Skeletal muscle tissue (tissue), 4 donors: ENCODE measurements around the gene REG4. TPM values are rescaled to one million over a fixed set of nuclear protein-coding genes. Genes with fewer than 3 reads are reported as not detected.

ENCODE experiments used
- H3K27ac ChIP-seq: one replicate; pipeline ENCODE4 v1.7.0; 2013; ENCODE audit warnings: mild to moderate bottlenecking, low read depth, low read length, inconsistent platforms
- H3K27me3 ChIP-seq, 3 donors: one replicate each; pipeline ENCODE4 v1.7.0; 2013; ENCODE audit warnings: low read length in 3 of 3; ENCODE audit not compliant: control insufficient read depth in 3 of 3, insufficient read depth in 3 of 3
- H3K36me3 ChIP-seq, 3 donors: one replicate each; pipeline ENCODE4 v1.7.0; 2013; ENCODE audit warnings: low read length in 3 of 3; ENCODE audit not compliant: control insufficient read depth in 3 of 3, insufficient read depth in 3 of 3
- H3K4me1 ChIP-seq, 3 donors: one replicate each; pipeline ENCODE4 v1.7.0; 2013; ENCODE audit warnings: low read length in 3 of 3, mild to moderate bottlenecking in 3 of 3; ENCODE audit not compliant: control insufficient read depth in 3 of 3, insufficient read depth in 3 of 3
- H3K4me3 ChIP-seq, 3 donors: one replicate each; pipeline ENCODE4 v1.7.0; 2013; ENCODE audit warnings: low read length in 3 of 3
- H3K9ac ChIP-seq, 3 donors: one replicate each; pipeline ENCODE4 v1.7.0; 2013; ENCODE audit warnings: low read length in 3 of 3, mild to moderate bottlenecking in 3 of 3, moderate library complexity in 2 of 3, low read depth in 1 of 3
- H3K9me3 ChIP-seq, 3 donors: one replicate each; pipeline ENCODE4 v1.7.0; 2013; ENCODE audit warnings: low read length in 3 of 3; ENCODE audit not compliant: control insufficient read depth in 3 of 3
- total RNA-seq: library from RNA; depleted of rRNA; stranded (reverse); fragments of >200 nt; gene quantifications from one replicate; pipeline ENCODE4 v1.2.3, GENCODE V29; 2014
- donor health status: Osteomylitis.

Gene REG4
- total RNA-seq, 1 donor from 2014 or later: not detected

DNA sequence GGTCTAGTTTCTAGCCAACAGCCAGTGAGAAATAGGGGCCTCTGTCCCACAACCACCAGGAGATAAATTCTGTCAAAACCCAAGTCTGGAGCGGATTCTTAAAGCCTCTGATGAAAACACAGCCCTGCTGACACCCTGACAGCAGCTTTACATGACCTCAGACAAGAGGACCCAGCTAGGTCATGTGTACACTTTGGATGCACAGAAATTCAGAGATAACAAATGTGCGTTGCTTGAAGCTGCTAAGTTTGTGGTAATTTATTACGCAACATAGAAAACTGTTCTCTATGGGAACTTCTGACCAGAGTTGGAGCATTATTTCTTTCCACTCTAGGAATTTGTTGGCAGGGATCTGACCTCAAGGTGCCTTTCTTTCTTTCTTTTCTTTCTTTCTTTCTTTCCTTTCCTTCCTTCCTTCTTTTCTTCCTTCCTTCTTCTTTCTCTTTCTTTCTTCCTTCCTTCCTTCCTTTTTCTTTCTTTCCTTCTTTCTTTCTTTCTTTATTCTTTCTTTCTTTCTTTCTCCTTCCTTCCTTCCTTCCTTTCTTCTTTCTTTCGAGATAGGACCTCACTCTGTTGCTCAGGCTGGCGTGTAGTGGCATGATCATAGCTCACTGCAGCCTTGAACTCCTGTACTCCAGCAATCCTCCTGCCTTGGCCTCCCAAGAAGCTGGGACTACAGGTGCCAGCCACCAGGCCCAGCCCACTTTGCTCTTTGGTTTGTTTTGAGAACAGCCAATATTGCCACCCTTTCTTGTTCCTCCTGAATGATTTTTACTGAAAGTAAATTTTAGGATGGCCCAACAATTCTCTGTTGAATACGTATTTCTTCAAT is 27.7 kb downstream of the REG4 start:
- no peak overlapping the region for H3K27ac ChIP-seq
- H3K4me1 ChIP-seq: peaks cover 2 to 6% (median 4%) of the 10 kb centered on the region in 3 donors
- no peak overlapping the region for H3K4me3 ChIP-seq
- no peaks in the 10 kb centered on the region for H3K36me3 ChIP-seq
- no peaks in the 10 kb centered on the region for H3K9me3 ChIP-seq
- H3K27me3 ChIP-seq: peaks cover 0 to 3% (median 0%) of the 10 kb centered on the region in 3 donors
- H3K9ac ChIP-seq: no peak overlapping the region

DNA sequence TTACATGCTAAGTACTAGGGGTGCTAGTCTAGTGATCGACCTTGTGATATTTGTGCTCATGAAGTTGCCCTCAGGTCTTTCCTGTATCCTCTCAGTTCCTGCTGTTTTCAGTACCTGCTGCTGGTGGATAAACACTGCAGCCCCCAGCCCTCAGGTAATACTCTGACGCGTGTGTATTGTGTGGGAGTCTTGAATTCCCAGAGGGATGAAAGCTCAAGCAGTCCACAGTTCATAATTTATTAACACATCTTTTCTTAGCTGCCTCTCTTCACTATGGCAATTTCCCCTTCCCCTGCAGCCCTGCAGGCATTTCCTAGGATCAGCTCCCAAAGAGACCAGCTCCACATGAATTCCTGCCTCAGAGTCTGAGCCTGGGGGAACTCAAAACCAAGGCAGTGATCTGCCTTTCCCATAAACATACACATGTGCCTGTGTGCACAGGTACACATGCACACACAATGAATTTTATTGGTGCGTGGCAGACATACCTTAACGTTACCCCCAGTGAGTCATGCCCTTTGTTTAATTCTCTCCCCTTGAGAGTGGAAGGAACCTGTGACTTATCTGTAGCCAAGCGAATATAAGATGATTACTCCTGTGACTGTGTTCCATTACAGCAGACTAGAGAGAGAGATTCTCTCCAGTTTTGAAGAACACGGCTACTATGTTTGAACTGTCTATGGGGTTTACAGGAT is 28.5 kb downstream of the REG4 start:
- H3K4me3 ChIP-seq: no peak overlapping the region
- H3K9me3 ChIP-seq: no peaks in the 10 kb centered on the region
- no peak overlapping the region for H3K27ac ChIP-seq
- no peaks in the 10 kb centered on the region for H3K36me3 ChIP-seq
- H3K27me3 ChIP-seq: peaks cover 0 to 3% (median 0%) of the 10 kb centered on the region in 3 donors
- no peak overlapping the region for H3K9ac ChIP-seq
- peaks cover 2 to 6% (median 4%) of the 10 kb centered on the region in 3 donors for H3K4me1 ChIP-seq

DNA sequence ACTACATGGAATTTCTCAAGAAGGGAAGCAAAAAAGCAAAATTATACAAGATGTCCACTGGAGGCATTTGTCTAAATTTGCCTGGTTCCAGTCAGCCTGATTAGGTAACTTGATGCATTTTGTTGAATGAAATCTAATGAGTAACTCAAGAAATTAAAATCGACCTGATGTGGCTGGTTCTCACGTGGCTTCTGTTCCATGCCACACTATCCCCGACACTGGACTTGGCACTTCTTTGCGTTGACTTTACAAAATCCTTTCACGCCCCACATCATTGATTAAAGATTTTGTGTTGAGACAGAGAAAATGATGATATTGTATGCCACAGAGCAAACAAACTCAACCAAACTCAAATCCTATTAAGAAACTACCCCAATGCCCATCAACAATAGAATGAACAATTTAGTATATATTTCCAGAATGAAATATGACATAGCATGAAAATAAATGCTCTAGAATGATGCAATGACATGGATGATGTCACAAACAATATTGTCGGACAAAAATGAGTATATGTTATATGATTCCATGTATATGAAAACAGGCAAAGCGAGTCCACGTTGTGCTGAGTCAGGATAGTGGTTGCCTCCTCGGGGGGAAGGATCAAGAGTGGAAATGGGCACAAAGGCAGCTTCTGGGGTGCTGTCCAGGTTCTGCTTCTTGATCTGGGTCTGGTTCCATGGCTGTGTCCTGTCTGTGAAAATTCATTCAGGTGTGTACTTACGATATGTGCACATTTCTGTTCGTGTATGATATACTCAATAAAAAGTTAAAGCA is 29.6 kb downstream of the REG4 start:
- peaks cover 0 to 3% (median 0%) of the 10 kb centered on the region in 3 donors for H3K27me3 ChIP-seq
- H3K36me3 ChIP-seq: no peaks in the 10 kb centered on the region
- no peaks in the 10 kb centered on the region for H3K9me3 ChIP-seq
- H3K4me1 ChIP-seq: peaks cover 2 to 6% (median 4%) of the 10 kb centered on the region in 3 donors
- no peak overlapping the region for H3K27ac ChIP-seq
- H3K4me3 ChIP-seq: no peak overlapping the region
- H3K9ac ChIP-seq: no peak overlapping the region

DNA sequence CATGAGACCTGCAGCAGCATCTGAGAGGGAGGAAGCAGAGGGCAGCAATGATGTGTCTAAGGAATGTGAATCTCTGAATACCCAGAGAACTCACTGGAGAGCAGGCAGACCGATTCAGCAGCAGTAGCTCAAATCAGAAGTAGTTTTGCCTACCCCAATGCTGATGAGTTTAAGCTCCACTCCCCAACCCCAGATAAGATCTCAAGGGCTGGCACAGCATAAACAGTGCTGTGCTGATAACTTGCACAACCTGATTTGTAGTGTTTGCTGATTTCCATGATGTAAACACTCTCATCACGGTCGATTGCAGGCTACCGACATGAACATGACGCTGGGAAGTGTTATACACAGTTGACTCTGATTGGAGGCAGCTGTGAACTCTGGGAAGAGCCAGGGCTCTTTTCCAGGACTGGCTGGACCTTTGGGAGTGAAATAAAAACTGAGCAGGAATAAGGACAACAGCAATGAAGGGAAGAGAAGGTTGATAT is 31.3 kb downstream of the REG4 start:
- Histone ChIP-seq H3K4me3 (peak overlapping the region in 1 of 3 donors; percentile 40), H3K9me3 (no peaks in the 10 kb centered on the region), H3K9ac (no peak overlapping the region)

GRCh38 chr1:119778886-119779560 is 32.2 kb downstream of the REG4 start:
- Histone ChIP-seq H3K27ac (no peak overlapping the region), H3K4me1 (peaks cover under 1 to 7% (median 5%) of the 10 kb centered on the region in 3 donors), H3K9me3 (no peaks in the 10 kb centered on the region), H3K9ac (no peak overlapping the region), H3K4me3 (no peak overlapping the region), H3K27me3 (peaks cover 0 to 3% (median 0%) of the 10 kb centered on the region in 3 donors), H3K36me3 (no peaks in the 10 kb centered on the region)

More for the DNA sequence above, 31.3 kb downstream of the REG4 start:
- Histone ChIP-seq H3K36me3 (no peaks in the 10 kb centered on the region), H3K27ac (no peak overlapping the region), H3K4me1 (peaks cover 0 to 6% (median 4%) of the 10 kb centered on the region in 3 donors), H3K27me3 (peaks cover 0 to 3% (median 0%) of the 10 kb centered on the region in 3 donors)

DNA sequence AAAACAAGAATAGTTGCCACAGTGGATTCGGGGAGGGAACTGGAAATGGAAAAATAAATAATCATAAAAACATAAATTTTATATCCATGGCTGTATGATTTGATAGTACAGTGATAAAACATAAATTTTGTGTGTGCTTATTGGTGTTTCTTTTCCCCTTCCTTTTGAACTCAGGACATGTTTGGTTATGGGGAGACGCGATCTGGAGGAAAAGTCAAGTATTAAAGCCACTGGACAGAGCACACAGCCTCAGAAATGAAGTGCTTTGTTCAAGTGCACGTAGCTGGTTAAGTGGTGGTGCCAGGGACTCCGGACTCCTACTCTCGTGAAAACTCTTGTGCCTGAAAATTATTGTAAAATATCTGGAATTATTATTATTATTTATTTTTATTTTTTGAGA is 32.9 kb downstream of the REG4 start:
- Histone ChIP-seq H3K9me3 (no peaks in the 10 kb centered on the region), H3K36me3 (no peaks in the 10 kb centered on the region), H3K4me1 (peaks cover 5 to 10% (median 8%) of the 10 kb centered on the region in 3 donors), H3K27me3 (peaks cover 0 to 3% (median 0%) of the 10 kb centered on the region in 3 donors), H3K27ac (no peak overlapping the region), H3K9ac (no peak overlapping the region), H3K4me3 (no peak overlapping the region)

- H3K36me3 ChIP-seq: no peaks in the 10 kb centered on the region
- H3K27ac ChIP-seq: no peak overlapping the region
- no peak overlapping the region for H3K9ac ChIP-seq
- H3K9me3 ChIP-seq: no peaks in the 10 kb centered on the region
- H3K4me1 ChIP-seq: peaks cover 4 to 7% (median 6%) of the 10 kb centered on the region in 3 donors
- no peak overlapping the region for H3K4me3 ChIP-seq
- no peaks in the 10 kb centered on the region for H3K27me3 ChIP-seq
Observed at GRCh38 chr1:119774746-119775490, 36.3 kb downstream of the REG4 start.

DNA sequence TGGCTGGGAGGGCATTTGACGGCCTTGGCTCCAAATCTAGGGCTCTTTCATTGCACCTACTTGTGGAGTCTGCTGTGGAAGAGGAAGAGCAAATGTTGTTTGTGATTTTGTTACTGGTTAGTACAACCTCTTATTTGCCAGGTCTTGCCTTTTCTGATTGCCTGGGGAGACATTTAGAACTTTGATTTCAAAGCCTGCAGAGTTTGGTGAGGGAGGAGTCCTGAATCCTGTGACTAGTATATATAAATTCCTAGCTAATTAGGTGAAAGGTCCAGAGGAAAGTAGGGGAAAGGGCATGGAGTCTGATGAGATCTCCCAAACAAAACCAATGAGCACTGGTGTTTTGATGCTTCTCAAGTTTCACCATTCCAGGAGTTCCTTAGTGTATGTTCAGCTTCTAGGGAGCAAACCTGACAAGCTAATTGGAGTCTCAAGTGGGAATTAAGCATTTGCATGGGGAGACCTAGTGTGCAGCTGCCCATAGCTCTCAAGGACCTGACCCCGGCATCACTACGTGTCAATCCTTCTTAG is 37.5 kb downstream of the REG4 start:
- H3K36me3 ChIP-seq: no peaks in the 10 kb centered on the region
- peaks cover 4 to 6% (median 4%) of the 10 kb centered on the region in 3 donors for H3K4me1 ChIP-seq
- H3K27me3 ChIP-seq: no peaks in the 10 kb centered on the region
- H3K4me3 ChIP-seq: no peak overlapping the region
- no peak overlapping the region for H3K9ac ChIP-seq
- no peak overlapping the region for H3K27ac ChIP-seq
- H3K9me3 ChIP-seq: no peaks in the 10 kb centered on the region
